Measurements from ENCODE around the gene WNT3.
"Not testable (repeated sequence)": the region's sequence is repeated elsewhere in the genome, so short reads cannot be mapped to it uniquely, and the experiment has no call there.

Gene WNT3

DNA sequence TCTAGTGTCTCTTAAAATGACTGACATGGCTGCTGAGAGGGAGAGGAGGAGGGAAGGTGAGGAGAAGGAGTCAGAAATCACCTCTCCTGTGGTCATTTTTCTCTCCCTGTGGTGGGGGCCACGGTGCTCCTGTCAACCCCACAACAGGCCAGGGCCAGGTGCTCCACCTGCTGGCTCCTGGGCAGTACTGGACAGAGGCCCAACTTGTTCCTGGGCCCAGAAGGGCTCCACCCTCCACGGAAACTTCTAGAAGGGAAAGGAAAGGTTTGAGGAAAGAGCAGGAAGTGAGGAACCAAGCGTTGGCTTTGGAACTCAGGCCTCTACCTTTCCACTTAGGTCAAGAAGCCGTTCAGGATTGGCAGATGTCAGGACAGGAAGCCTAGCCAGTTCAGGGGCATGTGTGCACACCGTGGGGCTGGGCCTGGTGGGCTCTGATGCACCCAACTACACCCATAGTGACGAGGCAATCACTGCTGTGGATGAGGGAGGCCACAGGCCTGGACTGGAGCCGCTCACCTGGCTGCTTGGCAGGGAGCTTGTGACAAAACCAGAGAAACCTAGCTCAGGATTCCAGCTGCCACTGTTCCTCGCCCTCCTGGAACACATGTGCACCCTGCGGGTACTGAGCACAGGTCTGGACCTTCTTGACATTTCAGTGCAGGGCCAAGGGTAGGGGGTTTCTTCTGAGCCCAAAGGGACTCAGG lies 36.1 kb downstream of the WNT3 start:
- no peak for DNase-seq

DNA sequence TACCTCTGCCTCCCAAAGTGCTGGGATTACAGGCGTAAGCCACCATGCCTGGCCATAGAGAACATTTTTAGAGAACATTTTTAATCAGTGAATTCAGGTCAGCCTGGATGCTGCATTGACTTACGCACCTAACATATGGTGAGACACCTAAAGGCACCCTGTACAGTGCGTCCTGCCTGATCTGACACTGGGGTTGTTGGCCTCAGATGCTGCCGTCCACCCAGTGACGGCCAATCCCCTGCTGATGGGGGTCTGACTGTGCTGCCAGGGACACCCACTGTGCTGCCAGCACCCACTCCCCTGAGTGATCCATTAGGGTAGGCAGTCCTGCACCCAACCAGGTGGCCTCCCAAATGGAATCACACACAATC lies 38.5 kb downstream of the WNT3 start:
- DNase-seq, result no peak

DNA sequence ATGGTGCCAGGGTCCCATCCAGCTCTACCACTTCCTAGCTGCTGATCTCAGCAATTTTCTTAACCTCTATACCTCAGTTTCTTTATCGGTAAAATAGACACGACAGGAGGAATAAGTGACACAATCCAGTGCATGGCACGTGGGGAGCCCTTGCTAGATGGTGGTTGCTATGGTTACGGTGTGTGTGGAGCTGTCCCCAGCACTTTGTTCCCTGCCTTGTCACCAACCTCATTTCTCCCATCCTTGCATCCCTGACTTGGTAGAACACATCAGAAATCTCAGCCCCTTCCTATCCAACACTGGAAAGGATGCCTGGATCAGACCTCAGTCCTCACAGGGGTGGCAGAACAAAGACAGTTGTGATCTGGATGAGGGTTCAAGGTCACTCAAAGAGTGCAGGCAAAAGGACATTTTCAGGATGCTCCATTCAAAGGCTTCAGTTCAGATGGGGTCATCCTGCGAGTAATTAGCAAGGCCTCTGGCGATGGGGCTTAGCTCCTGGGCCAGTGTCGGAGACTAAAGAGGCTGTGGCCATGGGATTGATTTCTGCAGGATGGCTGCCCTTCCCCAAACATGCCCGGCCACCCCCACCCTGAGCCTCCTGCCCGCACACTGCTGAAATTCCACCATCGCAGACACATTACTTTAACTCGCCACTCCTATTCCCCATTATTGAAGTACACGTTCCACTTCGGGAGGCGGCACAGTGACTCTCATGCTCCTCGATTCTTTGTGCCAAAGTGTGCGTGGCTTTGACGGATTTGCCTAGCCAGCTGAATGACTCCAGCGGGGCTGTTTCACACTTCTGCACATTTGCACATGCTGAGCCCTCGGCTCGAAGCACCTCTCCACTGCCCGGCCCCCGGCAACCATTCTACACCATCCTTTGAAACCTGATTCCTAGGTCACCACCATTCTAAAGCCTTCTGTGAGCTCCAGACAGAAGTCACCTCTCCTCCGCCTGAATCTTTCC lies 40.3 kb downstream of the WNT3 start:
- DNase-seq, result no peak

DNA sequence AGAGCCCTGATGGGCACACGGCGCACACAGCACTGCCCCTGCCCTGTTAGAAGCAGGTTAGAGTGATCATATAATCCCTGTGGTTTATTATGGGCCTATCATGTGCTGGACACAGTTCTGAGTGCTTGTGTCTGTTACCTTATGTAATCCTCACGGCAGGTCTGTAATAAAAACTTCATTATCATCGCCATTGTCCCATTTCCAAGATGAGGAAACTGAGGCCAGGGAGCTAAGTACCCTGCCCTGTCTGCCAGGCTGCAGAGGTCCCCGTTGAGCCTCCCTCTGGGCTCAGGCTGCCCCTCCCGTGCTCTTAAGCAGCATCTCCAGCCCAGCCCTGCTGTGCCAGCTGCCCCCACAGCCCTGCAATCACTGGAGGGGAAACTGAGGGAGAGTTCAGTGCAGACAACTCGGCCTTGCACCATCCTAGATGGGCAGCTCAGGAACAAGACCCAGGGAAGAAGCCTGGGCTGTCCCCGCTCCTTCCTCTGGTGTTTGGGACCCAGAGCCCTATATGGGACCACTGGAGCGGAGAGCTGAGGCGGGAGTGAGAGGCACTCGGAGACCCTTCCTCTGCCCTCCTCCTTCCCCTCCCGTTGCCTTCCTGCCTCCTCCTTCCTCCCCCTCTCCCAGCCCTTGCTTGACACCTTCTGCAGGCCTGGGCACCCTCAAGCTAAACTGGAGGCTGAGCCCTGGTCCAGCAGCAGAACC lies 42.0 kb downstream of the WNT3 start:
- no peak for DNase-seq

DNA sequence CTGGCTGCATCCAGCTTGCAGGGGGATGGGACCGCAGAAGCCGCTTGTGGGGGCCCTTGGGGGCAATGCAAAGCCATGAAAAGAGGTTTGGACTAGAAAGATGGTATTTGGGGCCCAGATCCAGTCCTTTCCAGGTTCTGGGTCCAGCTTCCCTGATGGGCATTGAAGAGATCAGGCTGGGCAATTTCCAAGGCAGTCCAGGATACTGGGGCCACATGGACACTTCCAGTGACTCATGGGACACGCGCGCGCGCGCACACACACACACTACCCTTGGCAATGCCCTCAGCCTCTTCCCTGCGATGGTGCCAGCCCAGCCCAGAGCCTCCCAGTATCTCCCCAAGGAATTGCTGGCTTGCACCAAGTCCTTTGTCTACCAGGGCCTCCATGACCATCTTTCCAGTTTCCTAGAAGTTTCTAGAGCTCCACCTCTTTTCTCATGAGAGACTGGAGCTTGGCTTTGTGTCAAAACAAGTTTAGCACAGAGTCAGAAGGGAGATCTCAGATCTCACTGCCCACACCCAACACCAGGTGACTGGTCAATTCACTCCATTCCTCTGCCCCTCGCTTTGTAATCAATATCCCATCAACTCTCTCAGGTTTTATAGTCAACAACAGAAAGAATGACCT lies 44.3 kb downstream of the WNT3 start:
- no peak for DNase-seq

DNA sequence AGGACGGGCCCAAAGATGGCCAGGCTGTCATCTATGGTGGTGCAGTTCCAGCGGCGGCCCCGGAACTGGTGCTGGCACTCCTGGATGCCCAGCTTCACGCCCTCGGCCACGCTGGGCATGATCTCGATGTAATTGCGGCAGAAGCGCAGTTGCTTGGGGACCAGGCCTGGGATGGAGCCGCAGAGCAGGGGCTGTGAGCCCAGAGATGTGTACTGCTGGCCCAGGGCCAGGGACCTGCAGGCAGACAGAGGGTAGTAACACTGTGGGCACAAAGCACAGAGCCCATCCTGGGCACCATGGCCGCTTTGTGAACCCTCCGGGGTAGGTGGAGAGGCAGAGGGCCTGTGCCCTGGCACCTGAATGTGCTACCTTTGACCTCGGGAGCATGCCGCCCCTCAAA lies 44.8 kb downstream of the WNT3 start:
- DNase-seq, result no peak

DNA sequence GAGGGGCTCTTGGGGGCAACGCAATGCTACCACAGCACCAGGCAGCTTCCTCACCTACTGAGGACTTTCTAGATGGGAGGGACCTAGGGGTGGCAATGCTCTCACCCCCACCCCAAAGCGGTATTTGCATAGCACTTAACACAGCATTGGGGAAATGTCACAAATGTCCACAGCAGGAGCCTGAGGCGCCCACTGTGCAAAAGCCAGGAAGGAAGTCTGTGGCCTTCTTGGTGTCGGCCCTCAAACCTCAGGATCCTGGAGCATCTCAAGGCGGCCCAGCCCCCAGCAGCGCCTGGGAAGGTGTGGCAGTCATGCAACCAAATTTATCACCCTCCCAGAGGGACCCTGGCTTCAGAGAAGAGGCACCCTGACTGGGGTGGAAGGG lies 45.3 kb downstream of the WNT3 start:
- no peak for DNase-seq

DNA sequence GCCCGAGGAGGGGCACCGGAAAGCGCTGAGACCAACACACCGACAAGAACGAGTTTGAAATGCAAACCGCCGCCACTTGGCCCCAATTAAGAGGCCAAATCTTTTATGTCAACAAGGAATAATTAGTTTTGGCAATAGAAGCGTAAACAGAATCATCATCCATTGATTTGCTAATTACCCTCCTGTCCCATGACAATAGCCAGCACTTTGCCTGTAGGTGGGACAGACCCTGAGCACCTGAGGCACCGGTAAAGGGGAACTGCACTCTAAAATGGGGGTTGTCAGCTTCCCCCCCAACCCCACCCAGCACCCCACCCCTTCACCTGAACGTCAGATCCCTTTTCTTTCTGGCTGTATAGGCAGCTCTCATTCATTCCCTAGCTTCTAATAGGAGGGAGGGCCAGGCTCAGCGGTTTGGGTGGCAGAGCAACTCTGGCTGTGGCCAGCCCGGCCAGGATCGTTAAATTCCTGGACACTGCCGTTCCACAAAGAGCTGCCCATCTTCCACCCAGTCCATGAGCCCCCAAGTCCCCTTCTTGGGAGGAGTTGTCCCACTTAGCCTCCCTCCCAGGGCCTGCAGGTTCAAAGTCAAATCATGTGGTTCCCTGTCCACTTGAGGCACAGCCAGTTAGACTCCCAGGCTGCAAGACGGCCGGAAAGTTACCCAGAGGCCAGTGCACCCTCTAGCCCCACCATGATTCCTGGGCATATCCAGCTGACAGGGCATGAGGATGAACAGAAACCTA lies 45.8 kb downstream of the WNT3 start:
- DNase-seq, result no peak

DNA sequence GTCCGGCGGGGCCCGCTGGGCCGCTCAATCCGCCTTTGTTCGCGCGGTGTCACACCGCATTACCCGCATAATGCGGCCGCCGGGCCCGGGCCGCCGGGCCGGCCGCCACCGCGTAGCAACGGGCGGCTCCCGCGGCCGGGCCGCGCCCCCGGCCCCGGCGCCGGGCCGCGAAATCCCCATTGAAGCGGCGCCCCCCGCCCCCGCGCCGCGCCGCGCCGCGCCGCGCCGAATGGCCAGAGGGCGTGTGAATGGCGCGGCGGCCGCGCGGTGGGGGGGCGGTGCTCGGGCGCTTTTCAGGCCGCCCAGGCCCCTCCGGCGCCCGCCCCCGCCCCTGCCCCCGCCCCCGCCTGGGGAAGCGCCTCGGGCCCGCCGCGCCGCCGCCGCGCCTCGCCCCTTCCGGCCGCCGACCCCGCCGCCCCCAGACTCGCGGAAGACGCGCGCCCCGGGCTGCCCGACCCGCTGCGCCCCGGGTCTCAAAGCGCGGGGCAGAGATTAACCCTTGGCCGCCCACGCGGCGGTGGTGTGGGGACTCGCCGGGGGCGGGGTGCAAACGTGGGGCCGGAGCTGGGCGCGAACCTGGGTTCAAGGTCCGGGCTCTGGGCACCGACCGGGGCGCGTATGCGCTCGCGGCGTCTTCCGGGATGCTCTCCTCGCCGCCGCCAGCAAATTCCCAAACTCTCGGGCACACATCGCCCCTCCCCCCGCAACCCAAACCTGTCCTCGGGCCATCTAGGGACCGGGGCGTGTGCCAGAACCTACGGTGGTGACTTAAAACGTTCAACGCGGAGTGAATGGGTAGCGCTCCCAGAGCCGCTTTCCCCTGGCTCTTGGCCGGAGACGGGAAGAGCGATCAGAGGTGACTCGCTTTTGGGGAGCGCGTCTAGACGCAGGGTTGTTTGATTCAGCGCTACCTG lies 46.7 kb downstream of the WNT3 start:
- no peak for DNase-seq

DNA sequence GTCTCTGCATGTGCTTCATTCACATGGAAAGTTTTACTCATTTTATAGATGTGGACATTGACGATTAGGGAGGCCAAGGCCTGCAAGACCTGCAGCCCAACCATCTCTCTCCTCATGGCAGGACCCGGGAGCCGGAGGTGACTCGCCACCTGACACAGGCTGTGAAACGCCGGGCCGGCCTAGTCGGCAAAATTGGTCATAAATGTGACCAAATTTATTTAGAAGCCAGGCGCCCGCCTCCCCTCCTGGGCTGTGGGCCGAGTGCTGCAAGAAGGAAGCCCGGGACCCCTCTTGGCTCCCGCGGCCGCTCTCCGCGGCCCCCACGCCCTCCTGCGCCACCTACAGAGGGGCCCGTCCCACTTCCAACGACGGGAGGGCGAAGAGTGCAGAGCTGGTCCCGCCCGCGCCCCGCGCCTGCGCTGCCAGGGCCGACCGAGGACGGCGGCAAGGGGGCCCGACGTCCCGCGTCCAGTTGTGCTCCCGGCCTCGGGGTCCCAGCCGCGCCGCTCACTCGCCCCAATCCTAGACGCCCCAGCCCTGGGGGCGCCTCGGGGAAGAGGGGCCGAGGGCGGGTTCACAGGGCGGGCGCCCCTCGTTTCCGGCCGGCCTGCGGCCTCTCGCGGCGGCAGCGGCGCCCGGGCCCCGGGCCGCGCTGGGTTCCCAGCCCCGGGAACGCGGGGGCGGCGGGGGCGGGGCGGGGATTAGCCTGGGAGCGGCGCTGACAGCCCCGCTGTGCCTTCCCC lies 47.5 kb downstream of the WNT3 start:
- DNase-seq, result no peak

DNA sequence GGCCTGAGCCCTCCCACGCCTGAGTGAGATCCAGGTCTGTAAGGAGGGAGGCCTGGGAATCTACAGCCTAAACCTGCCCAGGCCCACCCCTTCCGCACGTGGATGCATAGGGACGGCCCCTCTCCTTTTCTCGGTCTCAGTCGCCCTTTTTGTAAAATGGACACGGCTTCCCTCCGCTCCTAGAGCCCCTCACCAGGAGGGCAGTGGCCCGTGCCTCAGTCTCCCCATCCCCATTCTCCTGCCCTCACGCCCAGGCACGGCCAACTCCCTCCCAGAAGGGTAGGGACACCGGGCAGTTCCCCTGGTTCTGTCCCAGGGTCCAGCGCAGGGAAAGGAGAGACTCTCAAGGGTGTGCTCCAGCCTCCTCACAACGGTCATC lies 48.1 kb downstream of the WNT3 start:
- no peak for DNase-seq

DNA sequence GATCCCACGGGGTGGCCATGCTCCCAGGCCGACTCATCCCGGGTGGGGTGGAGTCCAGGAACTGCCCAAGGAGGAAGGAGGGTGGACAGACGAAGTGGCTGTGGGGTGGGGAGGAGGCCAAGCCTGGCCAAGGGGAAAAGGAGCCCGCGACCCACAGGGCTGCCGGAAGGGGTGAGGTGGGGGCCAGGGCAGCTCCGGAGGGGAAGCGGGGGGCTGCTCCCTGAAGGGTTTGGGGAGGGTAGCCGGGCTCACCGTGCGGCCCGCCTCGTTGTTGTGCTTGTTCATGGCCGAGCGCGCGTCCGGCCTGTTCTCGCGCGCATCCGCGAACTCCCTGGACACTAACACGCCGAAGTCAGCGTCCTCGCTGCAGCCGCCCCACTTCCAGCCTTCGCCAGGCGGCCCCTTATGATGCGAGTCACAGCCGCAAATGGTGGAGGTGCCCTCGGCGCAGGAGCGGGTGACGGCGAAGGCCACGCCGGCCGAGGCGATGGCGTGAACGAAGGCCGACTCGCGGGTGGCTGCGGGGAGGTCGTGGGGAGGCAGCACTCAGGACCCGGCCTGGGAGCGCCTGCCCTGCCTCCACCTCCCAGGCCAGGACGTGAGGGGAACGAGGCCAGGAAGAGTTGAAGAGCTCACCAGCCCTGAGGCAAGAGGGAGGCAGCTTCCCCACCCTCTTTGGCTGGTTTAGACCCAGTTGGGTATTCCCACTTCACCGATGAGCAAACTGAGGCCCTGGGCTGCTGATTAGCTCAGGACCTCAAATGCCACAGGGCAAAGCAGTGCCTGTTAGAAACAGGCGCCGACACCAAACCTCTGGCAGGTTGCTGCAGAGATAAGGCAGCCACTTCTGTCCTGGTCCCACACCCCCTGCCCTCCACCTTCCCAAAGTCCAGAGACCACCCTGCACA lies 48.7 kb downstream of the WNT3 start:
- DNase-seq, result no peak

DNA sequence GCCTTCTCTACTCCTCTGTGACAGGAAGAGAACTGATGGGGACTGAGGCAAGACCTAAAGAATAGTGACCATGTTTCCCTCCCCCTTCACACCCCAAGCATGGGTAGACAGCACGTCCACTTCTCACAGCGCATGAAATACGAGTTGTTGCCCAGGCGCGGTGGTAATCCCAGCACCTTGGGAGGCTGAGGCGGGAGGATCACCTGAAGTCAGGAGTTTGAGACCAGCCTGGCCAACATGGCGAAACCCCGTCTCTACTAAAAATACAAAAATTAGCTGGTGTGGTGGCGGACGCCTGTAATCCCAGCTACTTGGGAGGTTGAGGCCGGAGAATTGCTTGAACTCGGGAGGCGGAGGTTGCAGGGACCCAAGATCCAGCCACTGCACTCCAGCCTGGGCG lies 49.6 kb downstream of the WNT3 start:
- DNase-seq, result not testable (repeated sequence)

DNA sequence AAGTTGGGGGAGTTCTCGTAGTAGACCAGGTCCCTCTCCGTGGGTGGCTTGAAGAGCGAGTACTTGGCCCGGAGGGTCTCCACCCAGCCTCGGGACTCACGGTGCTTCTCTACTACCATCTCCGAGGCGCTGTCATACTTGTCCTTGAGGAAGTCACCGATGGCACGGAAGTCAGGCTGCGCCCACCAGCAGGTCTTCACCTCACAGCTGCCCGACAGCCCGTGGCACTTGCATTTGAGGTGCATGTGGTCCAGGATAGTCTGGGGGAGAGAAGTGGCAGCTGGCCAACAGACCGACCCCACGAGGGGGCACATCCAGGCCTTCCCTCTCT lies 50.0 kb downstream of the WNT3 start:
- no peak for DNase-seq

DNA sequence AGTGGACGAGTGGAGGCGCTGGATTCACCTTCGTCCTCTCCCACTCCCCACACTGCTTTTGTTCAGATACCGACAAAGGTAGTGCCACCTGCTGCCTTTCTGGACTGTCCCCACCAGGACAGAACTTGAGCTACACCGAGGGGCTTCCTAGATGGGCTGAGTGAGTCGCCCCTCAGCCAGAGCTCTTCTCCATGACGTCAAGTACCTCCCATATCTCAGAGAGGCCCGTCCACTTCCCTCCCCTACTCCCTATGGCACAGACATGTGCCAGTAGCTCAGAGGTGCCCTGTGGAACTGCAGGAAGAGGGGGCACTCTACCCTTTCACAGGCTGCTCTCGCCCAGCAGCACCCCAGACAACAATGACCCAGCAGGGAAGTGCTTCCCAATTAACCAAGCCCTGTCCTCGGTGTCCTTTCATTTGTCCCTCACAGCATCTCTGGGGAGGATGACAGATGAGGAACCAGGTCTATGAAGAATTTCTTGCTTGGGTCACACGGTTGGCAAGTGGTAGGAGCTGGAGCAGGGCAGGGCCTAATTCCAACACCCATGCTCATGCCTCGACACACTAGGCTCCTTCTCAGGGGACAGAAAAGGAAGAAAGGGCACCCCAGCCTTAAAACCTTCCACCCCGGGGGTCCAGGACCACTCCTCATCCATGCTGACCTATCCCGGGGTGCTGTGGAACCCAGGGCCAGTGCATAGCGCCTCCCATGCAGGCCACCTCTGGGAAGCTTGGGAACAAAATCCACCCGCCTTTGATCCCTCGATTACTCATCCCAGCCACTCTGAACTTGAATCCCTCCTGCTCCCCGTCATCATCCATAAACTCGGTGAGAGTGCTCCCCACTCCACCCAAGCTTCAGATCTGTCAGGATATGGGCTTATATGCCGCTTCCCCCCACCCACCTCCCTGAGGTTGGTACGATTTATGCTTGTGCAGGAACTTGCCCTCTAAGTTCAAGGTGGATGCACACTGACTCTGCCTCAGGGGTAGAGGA lies 51.7 kb downstream of the WNT3 start:
- no peak for DNase-seq

DNA sequence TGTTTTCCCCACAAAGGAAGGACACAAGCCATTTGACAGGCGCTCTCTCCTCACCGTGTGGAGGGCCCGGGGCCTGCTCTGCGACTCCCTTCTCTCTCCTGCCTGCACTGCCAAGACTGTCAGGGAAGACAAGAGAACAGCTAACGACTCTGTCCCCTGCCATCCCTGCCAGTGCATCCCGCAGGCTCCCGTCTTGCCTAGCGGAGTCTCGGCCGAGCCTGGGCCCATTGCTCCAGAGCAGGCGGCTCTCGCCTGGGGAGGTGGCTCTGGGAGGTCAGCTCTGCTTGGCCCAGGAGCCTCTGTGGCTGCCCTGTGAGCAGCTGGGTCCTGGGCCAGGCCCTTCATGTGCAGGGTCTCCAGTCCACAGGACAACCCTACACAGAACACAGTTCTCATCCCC lies 53.0 kb downstream of the WNT3 start:
- DNase-seq, result no peak

DNA sequence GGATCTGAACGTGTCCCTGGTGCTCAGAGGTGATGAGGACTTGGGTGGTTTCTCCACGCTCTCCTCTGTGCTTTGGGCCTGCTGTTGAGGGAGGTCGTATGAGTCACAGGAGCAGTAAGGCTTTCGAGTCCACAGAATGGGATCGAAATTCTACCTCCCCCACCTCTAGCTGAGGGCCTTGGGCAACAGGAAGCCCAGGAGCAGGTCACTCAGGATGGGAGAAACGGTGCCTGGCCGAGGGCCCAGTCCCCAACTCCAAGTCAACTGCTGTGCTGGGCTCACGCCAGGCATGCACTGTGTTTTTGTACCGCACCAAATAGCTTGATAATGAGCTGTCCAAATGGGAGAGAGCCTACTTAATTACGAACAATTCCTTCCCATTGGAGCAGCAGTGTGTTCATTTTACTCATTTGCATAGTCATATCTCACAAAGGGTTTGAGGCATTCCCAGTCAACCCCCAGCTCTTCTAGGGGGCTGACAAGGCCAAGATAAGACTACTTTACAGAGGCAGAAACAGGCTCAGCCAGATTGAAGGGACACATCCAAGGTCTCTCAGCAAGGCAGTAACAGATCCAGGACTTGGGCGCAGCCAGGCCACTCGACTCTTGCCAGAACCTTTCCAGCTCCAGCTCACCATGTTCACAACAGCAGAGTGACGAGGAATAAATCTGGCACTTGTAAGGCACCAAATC lies 53.6 kb downstream of the WNT3 start:
- DNase-seq, result no peak

All from activated CD4-positive, alpha-beta T cell treated with anti-CD3 and anti-CD28 coated beads, Interleukin-2, amount 50 U/mL, for 1 hour (primary cell).